Panc1 (cell line): Measurements from ENCODE around the gene TMEM129. TPM values are rescaled to one million over a fixed set of nuclear protein-coding genes. Genes with fewer than 3 reads are reported as not detected.
A peak's percentile ranks its signal among the peaks of the same experiment; 100 is the strongest.

ENCODE experiments used
- ATAC-seq: fragments of 200-7000 bp; cut with Tn5 transposase; 2 replicates; pipeline ENCODE4 v1.9.1; 2020; ENCODE audit warnings: mild to moderate bottlenecking, moderate library complexity
- BruUV-seq: library from RNA; stranded (reverse); fragments of 400-500 nt; replicated peaks from 2 replicates; lab custom pipeline; 2021; lab: Mats Ljungman, UMichigan
- CTCF ChIA-PET: fragments of 300-600 bp; sonication (Branson Sonifier 250); formaldehyde crosslinking; loops from one replicate; lab custom pipeline; 2022; ENCODE audit warnings: antibody characterized with exemption; lab: Charles Lee
- POLR2A ChIA-PET: fragments of 300-600 bp; sonication (Branson Sonifier 250); formaldehyde crosslinking; loops from one replicate; lab custom pipeline; 2022; ENCODE audit warnings: antibody characterized with exemption; lab: Charles Lee
- DNase-seq: peaks from one replicate; pipeline ENCODE4 v3.0.0-alpha.2; 2010; ENCODE audit warnings: low read depth, low spot score
- H3K27ac ChIP-seq: 2 replicates; pipeline ENCODE4 v1.5.1; 2011; ENCODE audit warnings: mild to moderate bottlenecking, low read length, inconsistent platforms
- H3K27me3 ChIP-seq: fragments of 200-500 bp; sonication (Bioruptor generic); 2 replicates; pipeline ENCODE4 v1.6.0; 2014; ENCODE audit warnings: low read length, inconsistent platforms; ENCODE audit not compliant: control insufficient read depth, insufficient read depth
- H3K36me3 ChIP-seq: fragments of 200-500 bp; sonication (Bioruptor generic); 2 replicates; pipeline ENCODE4 v1.5.1; 2014; ENCODE audit warnings: inconsistent platforms, mild to moderate bottlenecking, low read length, moderate library complexity; ENCODE audit not compliant: control insufficient read depth, insufficient read depth
- H3K4me1 ChIP-seq: 2 replicates; pipeline ENCODE4 v1.5.1; 2011; ENCODE audit warnings: inconsistent platforms, mild to moderate bottlenecking, low read length, moderate library complexity; ENCODE audit not compliant: control insufficient read depth, insufficient read depth
- H3K4me3 ChIP-seq, 2 experiments: 2 replicates each; pipeline ENCODE4 v1.5.1; 2011 to 2012; ENCODE audit warnings: low read depth in 2 of 2, low read length in 2 of 2, mild to moderate bottlenecking in 2 of 2, inconsistent platforms in 1 of 2, moderate library complexity in 1 of 2
- H3K9me3 ChIP-seq: fragments of 200-500 bp; sonication (Bioruptor generic); 2 replicates; pipeline ENCODE4 v1.5.1; 2014; ENCODE audit warnings: low read depth, mild to moderate bottlenecking, inconsistent platforms, low read length, moderate library complexity; ENCODE audit not compliant: control insufficient read depth, insufficient read depth
- CTCF ChIP-seq: fragments of 450-650 bp; IDR thresholded peaks from 2 replicates; pipeline ENCODE4 v1.5.1; 2017; ENCODE audit warnings: mild to moderate bottlenecking
- POLR2AphosphoS5 ChIP-seq: IDR thresholded peaks from 2 replicates; pipeline ENCODE4 v1.6.1; 2012; ENCODE audit warnings: mild to moderate bottlenecking, low read depth, low read length, moderate library complexity
- REST ChIP-seq, 2 experiments: IDR thresholded peaks; 2 replicates each; pipeline ENCODE4 v1.6.1; 2011 to 2012; ENCODE audit warnings: low read depth in 2 of 2, control low read depth in 1 of 2, low read length in 1 of 2, mild to moderate bottlenecking in 1 of 2, moderate library complexity in 1 of 2; ENCODE audit not compliant: insufficient read depth in 1 of 2
- SIN3A ChIP-seq: IDR thresholded peaks from 2 replicates; pipeline ENCODE4 v1.6.1; 2012; ENCODE audit warnings: low read depth, mild to moderate bottlenecking, low read length, moderate library complexity, borderline replicate concordance; ENCODE audit not compliant: insufficient read depth
- TCF7L2 ChIP-seq: IDR thresholded peaks from 2 replicates; pipeline ENCODE4 v1.6.1; 2011; ENCODE audit warnings: mild to moderate bottlenecking, low read depth, low read length, inconsistent platforms
- in situ Hi-C: cut with HindIII; loops from 2 replicates; pipeline ENCODE4 v1.10.0; 2016; ENCODE audit warnings: low sequenced_read_pairs, low pct_unique_long_range_greater_than_20kb
- intact Hi-C: fragments of 100-400 bp; cut with micrococcal nuclease; formaldehyde crosslinking; loops from one replicate; pipeline ENCODE4 v1.10.0; 2022; ENCODE audit not compliant: unreplicated experiment
- total RNA-seq: library from RNA; stranded (reverse); gene quantifications from one replicate; pipeline ENCODE4 v1.2.1, GENCODE V29; 2021; ENCODE audit not compliant: unreplicated experiment

Gene TMEM129
- total RNA-seq, 1 experiment from 2014 or later = 32.6 TPM

GRCh38 chr4:1713003-1713851 is 7.9 kb downstream of the TMEM129 start:
- peaks cover 44% of the 10 kb centered on the region for H3K4me1 ChIP-seq
- no peaks in the 10 kb centered on the region for H3K9me3 ChIP-seq
- H3K27ac ChIP-seq = peak overlapping the region; percentile 89
- BruUV-seq = no TSS peak
- H3K27me3 ChIP-seq = no peaks in the 10 kb centered on the region
- in situ Hi-C loops = no loop called here
- ChIA-PET CTCF (no interaction called here), POLR2A (no interaction called here)
- TF ChIP-seq POLR2AphosphoS5 = no peak
- no peak for TF ChIP-seq REST (IDR thresholded peaks at IDR 0.05; ENCODE audit: insufficient read depth in 1 of 2, low read depth in 2 of 2, low read length in 1 of 2)
- TF ChIP-seq CTCF = no peak
- no peak for TF ChIP-seq SIN3A
- TF ChIP-seq TCF7L2 = no peak
- ATAC-seq = peak; percentile 39
- DNase-seq = no peak
- peak overlapping the region; percentile 58 to 79 for H3K4me3 ChIP-seq
- intact Hi-C loops = no loop called here
- peaks cover 3% of the 10 kb centered on the region for H3K36me3 ChIP-seq

- intact Hi-C loops (no loop called here), in situ Hi-C loops (no loop called here)
- H3K4me1 ChIP-seq = peaks cover 36% of the 10 kb centered on the region
- H3K36me3 ChIP-seq = peaks cover 6% of the 10 kb centered on the region
- no peaks in the 10 kb centered on the region for H3K27me3 ChIP-seq
- no TSS peak for BruUV-seq
- TF ChIP-seq SIN3A (peak; percentile 91; the same call in 1 of the 2 replicates), TCF7L2 (peak; percentile 63; the same call in 1 of the 2 replicates), REST (IDR thresholded peaks at IDR 0.05; ENCODE audit: insufficient read depth in 1 of 2, low read depth in 2 of 2, low read length in 1 of 2) (no peak), POLR2AphosphoS5 (peak; percentile 75), CTCF (no peak)
- CTCF ChIA-PET = no interaction called here
- POLR2A ChIA-PET = no interaction called here
- H3K9me3 ChIP-seq = no peaks in the 10 kb centered on the region
- DNase-seq = no peak
- H3K27ac ChIP-seq = peak within 1 kb of the TSS; percentile 89
- peak within 1 kb of the TSS; percentile 58 to 92 for H3K4me3 ChIP-seq
- ATAC-seq = peak; percentile 91
These were observed 8.7 kb downstream of the TMEM129 start, which contains the start of gene SLBP for GRCh38 chr4:1712216-1713002. TSS of gene SLBP (minus strand) at chr4:1712319. CDS start at chr4:1712188, 131 bp downstream.
